WTC11 (cell line): ENCODE measurements around the gene HS3ST1. TPM values are rescaled to one million over a fixed set of nuclear protein-coding genes. Genes with fewer than 3 reads are reported as not detected.

ENCODE experiments used
- ATAC-seq: fragments of 200-7000 bp; cut with Tn5 transposase; 2 replicates; pipeline ENCODE4 v1.10.0; 2021; ENCODE audit warnings: mild to moderate bottlenecking, moderate library complexity
- CTCF ChIA-PET: fragments of 300-600 bp; sonication (Branson Sonifier 250); formaldehyde crosslinking; loops from one replicate; lab custom pipeline; 2021; ENCODE audit warnings: antibody characterized with exemption; lab: Charles Lee
- POLR2A ChIA-PET: fragments of 350-600 bp; sonication (Branson Sonifier 250); formaldehyde crosslinking; loops from one replicate; lab custom pipeline; 2021; ENCODE audit warnings: antibody characterized with exemption; lab: Charles Lee
- DNase-seq: peaks from one replicate; pipeline ENCODE4 v3.0.0; 2021; ENCODE audit warnings: low spot score
- H3K27ac Mint-ChIP-seq: 2 replicates; pipeline ENCODE4 v1.8.0; 2021; ENCODE audit warnings: mixed read lengths
- H3K27me3 Mint-ChIP-seq: 2 replicates; pipeline ENCODE4 v1.8.0; 2021; ENCODE audit warnings: low read depth, mild to moderate bottlenecking, moderate library complexity, mixed read lengths
- H3K36me3 Mint-ChIP-seq: 2 replicates; pipeline ENCODE4 v1.8.0; 2021; ENCODE audit warnings: mixed read lengths
- H3K4me1 Mint-ChIP-seq: 2 replicates; pipeline ENCODE4 v1.8.0; 2022; ENCODE audit warnings: mixed read lengths
- H3K4me3 Mint-ChIP-seq: 2 replicates; pipeline ENCODE4 v1.8.0; 2021; ENCODE audit warnings: mild to moderate bottlenecking, moderate library complexity, mixed read lengths
- H3K9me3 Mint-ChIP-seq: 2 replicates; pipeline ENCODE4 v1.8.0; 2021; ENCODE audit warnings: mixed read lengths
- AFF4 ChIP-seq: sonication (generic); formaldehyde crosslinking; IDR thresholded peaks from 2 replicates; pipeline ENCODE4 v1.8.1; 2023; ENCODE audit warnings: mild to moderate bottlenecking, missing genetic modification reagents, borderline replicate concordance
- ATF2 ChIP-seq: sonication (generic); formaldehyde crosslinking; IDR thresholded peaks from 2 replicates; pipeline ENCODE4 v1.8.1; 2022; ENCODE audit warnings: low read depth, missing genetic modification reagents, borderline replicate concordance
- ATF6 ChIP-seq: sonication (generic); formaldehyde crosslinking; IDR thresholded peaks from 2 replicates; pipeline ENCODE4 v1.8.1; 2023; ENCODE audit warnings: mild to moderate bottlenecking, missing genetic modification reagents
- E2F5 ChIP-seq: sonication (generic); formaldehyde crosslinking; IDR thresholded peaks from 2 replicates; pipeline ENCODE4 v1.8.1; 2022; ENCODE audit warnings: mild to moderate bottlenecking, moderate library complexity, missing genetic modification reagents
- ESRRA ChIP-seq: sonication (generic); formaldehyde crosslinking; IDR thresholded peaks from 2 replicates; pipeline ENCODE4 v1.8.1; 2022; ENCODE audit warnings: mild to moderate bottlenecking, missing genetic modification reagents, borderline replicate concordance
- ETV6 ChIP-seq: sonication (generic); formaldehyde crosslinking; IDR thresholded peaks from 2 replicates; pipeline ENCODE4 v1.8.1; 2022; ENCODE audit warnings: mild to moderate bottlenecking, missing genetic modification reagents
- FOXP1 ChIP-seq: sonication (generic); formaldehyde crosslinking; IDR thresholded peaks from 2 replicates; pipeline ENCODE4 v1.8.0; 2022; ENCODE audit warnings: missing genetic modification reagents, mild to moderate bottlenecking, moderate library complexity, borderline replicate concordance
- JUN ChIP-seq: sonication (generic); formaldehyde crosslinking; IDR thresholded peaks from 2 replicates; pipeline ENCODE4 v1.8.0; 2023; ENCODE audit warnings: mild to moderate bottlenecking, missing genetic modification reagents
- KAT7 ChIP-seq: sonication (generic); formaldehyde crosslinking; IDR thresholded peaks from 2 replicates; pipeline ENCODE4 v1.8.1; 2023; ENCODE audit warnings: missing genetic modification reagents, mild to moderate bottlenecking, borderline replicate concordance
- MAX ChIP-seq: sonication (generic); formaldehyde crosslinking; IDR thresholded peaks from 2 replicates; pipeline ENCODE4 v1.8.0; 2022; ENCODE audit warnings: mild to moderate bottlenecking, missing genetic modification reagents
- RELA ChIP-seq: sonication (generic); formaldehyde crosslinking; IDR thresholded peaks from 2 replicates; pipeline ENCODE4 v1.8.1; 2022; ENCODE audit warnings: missing genetic modification reagents, mild to moderate bottlenecking, borderline replicate concordance
- SOX15 ChIP-seq: fragments of 250-450 bp; sonication (Bioruptor Pico); IDR thresholded peaks from 2 replicates; pipeline ENCODE4 v1.9.0; 2021; ENCODE audit warnings: mild to moderate bottlenecking
- USF2 ChIP-seq: sonication (generic); formaldehyde crosslinking; IDR thresholded peaks from 2 replicates; pipeline ENCODE4 v1.8.1; 2023; ENCODE audit warnings: mild to moderate bottlenecking, missing genetic modification reagents, moderate library complexity
- ZNF138 ChIP-seq: sonication (generic); formaldehyde crosslinking; conservative IDR thresholded peaks from 2 replicates; pipeline ENCODE4 v1.8.1; 2022; ENCODE audit warnings: mild to moderate bottlenecking, moderate library complexity, missing genetic modification reagents
- ZNF232 ChIP-seq: sonication (generic); formaldehyde crosslinking; IDR thresholded peaks from 2 replicates; pipeline ENCODE4 v1.8.0; 2022; ENCODE audit warnings: mild to moderate bottlenecking, missing genetic modification reagents
- ZNF396 ChIP-seq: fragments of 250-450 bp; sonication (Bioruptor Pico); IDR thresholded peaks from 2 replicates; pipeline ENCODE4 v1.8.0; 2021; ENCODE audit warnings: mild to moderate bottlenecking, moderate library complexity, borderline replicate concordance
- ZNF671 ChIP-seq: fragments of 250-450 bp; sonication (Bioruptor Pico); IDR thresholded peaks from 2 replicates; pipeline ENCODE4 v1.8.0; 2021; ENCODE audit warnings: mild to moderate bottlenecking
- total RNA-seq: library from RNA; stranded (reverse); gene quantifications from 3 replicates; pipeline ENCODE4 v1.2.3, GENCODE V29; 2021
- TF ChIP-seq, protein P1 (sequence below): fragments of 250-450 bp; sonication (Bioruptor Pico); IDR thresholded peaks from 2 replicates; pipeline ENCODE4 v1.9.0; 2021; ENCODE audit warnings: moderate library complexity, mild to moderate bottlenecking, inconsistent platforms, borderline replicate concordance

Gene HS3ST1
- total RNA-seq, 1 experiment from 2014 or later = 0.52 TPM

- Mint-ChIP-seq H3K27me3 (peaks cover 5% of the 10 kb centered on the region; the same call in 1 of the 2 replicates), H3K9me3 (peaks cover 68% of the 10 kb centered on the region), H3K27ac (no peak overlapping the region), H3K4me3 (no peak overlapping the region), H3K36me3 (peaks cover 40% of the 10 kb centered on the region), H3K4me1 (peaks cover 3% of the 10 kb centered on the region; the same call in 1 of the 2 replicates)
- POLR2A ChIA-PET = no interaction called here
- CTCF ChIA-PET = no interaction called here
- ATAC-seq (no peak), DNase-seq (no peak)
- no peak for TF ChIP-seq SOX15 (CRISPR knock-in tag)
- TF ChIP-seq, protein P1, sequence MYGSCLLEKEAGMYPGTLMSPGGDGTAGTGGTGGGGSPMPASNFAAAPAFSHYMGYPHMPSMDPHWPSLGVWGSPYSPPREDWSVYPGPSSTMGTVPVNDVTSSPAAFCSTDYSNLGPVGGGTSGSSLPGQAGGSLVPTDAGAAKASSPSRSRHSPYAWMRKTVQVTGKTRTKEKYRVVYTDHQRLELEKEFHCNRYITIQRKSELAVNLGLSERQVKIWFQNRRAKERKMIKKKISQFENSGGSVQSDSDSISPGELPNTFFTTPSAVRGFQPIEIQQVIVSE = no peak
- no peak for TF ChIP-seq ATF2
- TF ChIP-seq ZNF671 (CRISPR knock-in tag) = no peak
- no peak for TF ChIP-seq AFF4 (CRISPR knock-in tag)
- TF ChIP-seq ZNF138 (CRISPR knock-in tag) = no peak
- no peak for TF ChIP-seq USF2
- TF ChIP-seq ATF6 = no peak
- no peak for TF ChIP-seq JUN
- no peak for TF ChIP-seq ETV6 (CRISPR knock-in tag)
- no peak for TF ChIP-seq MAX (CRISPR knock-in tag)
- TF ChIP-seq ESRRA = no peak
- no peak for TF ChIP-seq RELA
- no peak for TF ChIP-seq ZNF396
- TF ChIP-seq ZNF232 (CRISPR knock-in tag) = no peak
- no peak for TF ChIP-seq FOXP1 (CRISPR knock-in tag)
- TF ChIP-seq E2F5 = no peak
- TF ChIP-seq KAT7 (CRISPR knock-in tag) = no peak
These were observed 35.0 kb upstream of the HS3ST1 start for GRCh38 chr4:11463707-11464106.
